RPMI8226 (cell line): ENCODE measurements around the gene PACSIN1.

Source experiments
- DNase-seq: peaks from one replicate; pipeline ENCODE4 v3.0.0-alpha.2; 2015

The PACSIN1 gene

GRCh38 chr6:34528996-34529664, 63.3 kb downstream of the PACSIN1 start:
- no peak for DNase-seq

GRCh38 chr6:34529665-34530327, 63.9 kb downstream of the PACSIN1 start:
- no peak for DNase-seq

- DNase-seq: no peak
These were observed 65.0 kb downstream of the PACSIN1 start for GRCh38 chr6:34530753-34531365.

GRCh38 chr6:34531580-34532201, 65.8 kb downstream of the PACSIN1 start:
- no peak for DNase-seq

- no peak for DNase-seq
These were observed 66.4 kb downstream of the PACSIN1 start for GRCh38 chr6:34532230-34532629.

- DNase-seq: no peak
These were observed 68.3 kb downstream of the PACSIN1 start for GRCh38 chr6:34534146-34534545.

GRCh38 chr6:34534656-34535055, 68.8 kb downstream of the PACSIN1 start:
- DNase-seq: no peak

GRCh38 chr6:34535199-34535598, 69.3 kb downstream of the PACSIN1 start:
- no peak for DNase-seq

GRCh38 chr6:34535646-34536045, 69.8 kb downstream of the PACSIN1 start:
- no peak for DNase-seq

- DNase-seq: no peak
These were observed 70.5 kb downstream of the PACSIN1 start for GRCh38 chr6:34536251-34536958.

- DNase-seq: no peak
These were observed 71.3 kb downstream of the PACSIN1 start for GRCh38 chr6:34536959-34537848.

GRCh38 chr6:34537922-34538550, 72.2 kb downstream of the PACSIN1 start:
- DNase-seq: no peak

GRCh38 chr6:34538581-34538980, 72.7 kb downstream of the PACSIN1 start:
- no peak for DNase-seq

GRCh38 chr6:34539181-34539580, 73.3 kb downstream of the PACSIN1 start:
- DNase-seq: no peak

- no peak for DNase-seq
These were observed 74.3 kb downstream of the PACSIN1 start for GRCh38 chr6:34540222-34540621.

- DNase-seq: no peak
These were observed 75.0 kb downstream of the PACSIN1 start for GRCh38 chr6:34540841-34541240.

- no peak for DNase-seq
These were observed 77.5 kb downstream of the PACSIN1 start for GRCh38 chr6:34543421-34543820.

GRCh38 chr6:34544052-34544604, 78.3 kb downstream of the PACSIN1 start:
- DNase-seq: no peak

- no peak for DNase-seq
These were observed 79.0 kb downstream of the PACSIN1 start for GRCh38 chr6:34544776-34545471.

- peak; percentile 72 for DNase-seq
These were observed 80.9 kb downstream of the PACSIN1 start for GRCh38 chr6:34546551-34547321.
